Calu3 (cell line): ENCODE data around the gene ARHGEF4. TPM values are rescaled to one million over a fixed set of nuclear protein-coding genes. Genes with fewer than 3 reads are reported as not detected.

ENCODE experiments used
- BruUV-seq: library from RNA; stranded (reverse); fragments of 400-500 nt; replicated peaks from 2 replicates; lab custom pipeline; 2021; lab: Mats Ljungman, UMichigan
- CTCF ChIA-PET: fragments of 300-600 bp; sonication (Branson Sonifier 250); formaldehyde crosslinking; loops from one replicate; lab custom pipeline; 2022; ENCODE audit warnings: antibody characterized with exemption; lab: Charles Lee
- DNase-seq: peaks from one replicate; pipeline ENCODE4 v3.0.0; 2022
- H3K27ac Mint-ChIP-seq: one replicate; pipeline ENCODE4 v1.8.0; 2022; ENCODE audit warnings: mixed read lengths; ENCODE audit not compliant: unreplicated experiment
- H3K27me3 Mint-ChIP-seq: one replicate; pipeline ENCODE4 v1.8.0; 2022; ENCODE audit warnings: mixed read lengths; ENCODE audit not compliant: unreplicated experiment
- H3K36me3 Mint-ChIP-seq: one replicate; pipeline ENCODE4 v1.8.0; 2022; ENCODE audit warnings: mild to moderate bottlenecking, moderate library complexity, mixed read lengths; ENCODE audit not compliant: insufficient read depth, unreplicated experiment
- H3K4me1 Mint-ChIP-seq: one replicate; pipeline ENCODE4 v1.8.0; 2022; ENCODE audit warnings: mild to moderate bottlenecking, low read depth, mixed read lengths; ENCODE audit not compliant: unreplicated experiment
- H3K4me3 Mint-ChIP-seq: one replicate; pipeline ENCODE4 v1.8.0; 2022; ENCODE audit warnings: mild to moderate bottlenecking, low read depth, moderate library complexity, mixed read lengths; ENCODE audit not compliant: unreplicated experiment
- H3K9me3 Mint-ChIP-seq: one replicate; pipeline ENCODE4 v1.8.0; 2022; ENCODE audit warnings: low read depth, mixed read lengths; ENCODE audit not compliant: unreplicated experiment
- intact Hi-C: fragments of 100-400 bp; cut with micrococcal nuclease; formaldehyde crosslinking; loops from one replicate; pipeline ENCODE4 v1.10.0; 2022; ENCODE audit not compliant: unreplicated experiment
- total RNA-seq: library from RNA; stranded (reverse); gene quantifications from 2 replicates; pipeline ENCODE4 v1.2.3, GENCODE V29; 2022
- TF ChIP-seq, protein P1 (sequence below): fragments of 200-600 bp; IDR thresholded peaks from one replicate; pipeline ENCODE4 v1.8.0; 2022; ENCODE audit warnings: antibody characterized with exemption; ENCODE audit not compliant: unreplicated experiment

The ARHGEF4 gene
- total RNA-seq, 1 experiment from 2014 or later: 8.8 TPM

DNA sequence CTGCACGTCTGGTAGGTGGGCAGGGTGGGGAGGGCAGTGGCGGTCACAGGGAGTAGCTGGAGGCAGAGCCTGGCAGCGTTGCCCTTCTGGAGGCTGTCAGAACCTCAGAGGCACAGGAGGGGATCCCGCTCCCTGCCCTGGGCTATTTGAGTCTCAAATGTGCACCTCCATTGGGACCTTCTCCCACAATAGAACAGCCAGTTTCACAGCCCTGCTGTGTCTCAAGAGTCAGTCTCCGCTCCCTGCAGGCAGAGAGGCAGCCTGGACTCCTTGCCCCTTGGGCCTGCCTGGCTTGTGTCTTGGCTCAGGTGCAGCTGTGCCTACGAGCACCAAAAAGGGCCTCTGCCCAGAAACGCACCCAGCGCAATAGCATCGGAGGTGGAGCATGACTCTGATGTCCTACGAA, 199.1 kb downstream of the ARHGEF4 start:
- H3K27me3 Mint-ChIP-seq: no peaks in the 10 kb centered on the region
- peaks cover 5% of the 10 kb centered on the region for H3K36me3 Mint-ChIP-seq
- H3K4me1 Mint-ChIP-seq: no peaks in the 10 kb centered on the region
- H3K9me3 Mint-ChIP-seq: no peaks in the 10 kb centered on the region
- CTCF ChIA-PET: no interaction called here
- intact Hi-C loops: no loop called here
- TF ChIP-seq, protein P1, sequence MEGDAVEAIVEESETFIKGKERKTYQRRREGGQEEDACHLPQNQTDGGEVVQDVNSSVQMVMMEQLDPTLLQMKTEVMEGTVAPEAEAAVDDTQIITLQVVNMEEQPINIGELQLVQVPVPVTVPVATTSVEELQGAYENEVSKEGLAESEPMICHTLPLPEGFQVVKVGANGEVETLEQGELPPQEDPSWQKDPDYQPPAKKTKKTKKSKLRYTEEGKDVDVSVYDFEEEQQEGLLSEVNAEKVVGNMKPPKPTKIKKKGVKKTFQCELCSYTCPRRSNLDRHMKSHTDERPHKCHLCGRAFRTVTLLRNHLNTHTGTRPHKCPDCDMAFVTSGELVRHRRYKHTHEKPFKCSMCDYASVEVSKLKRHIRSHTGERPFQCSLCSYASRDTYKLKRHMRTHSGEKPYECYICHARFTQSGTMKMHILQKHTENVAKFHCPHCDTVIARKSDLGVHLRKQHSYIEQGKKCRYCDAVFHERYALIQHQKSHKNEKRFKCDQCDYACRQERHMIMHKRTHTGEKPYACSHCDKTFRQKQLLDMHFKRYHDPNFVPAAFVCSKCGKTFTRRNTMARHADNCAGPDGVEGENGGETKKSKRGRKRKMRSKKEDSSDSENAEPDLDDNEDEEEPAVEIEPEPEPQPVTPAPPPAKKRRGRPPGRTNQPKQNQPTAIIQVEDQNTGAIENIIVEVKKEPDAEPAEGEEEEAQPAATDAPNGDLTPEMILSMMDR: no peak
- no peak for DNase-seq
- H3K4me3 Mint-ChIP-seq: no peak overlapping the region
- BruUV-seq: no TSS peak
- no peak overlapping the region for H3K27ac Mint-ChIP-seq

DNA sequence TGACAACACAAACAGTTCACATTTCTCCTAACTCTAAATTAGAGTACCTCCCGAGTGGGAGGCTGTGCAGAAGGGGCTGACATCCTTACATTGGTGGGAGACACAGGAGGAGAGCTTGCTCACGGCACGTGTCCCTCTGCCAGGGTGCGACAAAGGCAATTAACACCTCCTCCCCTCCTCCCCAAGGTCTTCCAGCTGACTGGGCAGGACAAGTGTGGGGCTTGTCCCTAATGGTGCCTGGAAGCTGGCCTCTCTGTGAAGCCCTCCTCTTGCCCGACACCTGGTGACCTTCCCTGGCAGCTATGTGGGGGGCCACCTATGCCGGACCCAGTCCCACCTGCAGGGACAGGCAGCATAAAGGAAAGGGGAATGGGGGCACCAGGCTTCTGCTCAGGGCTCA, 199.6 kb downstream of the ARHGEF4 start:
- CTCF ChIA-PET: no interaction called here
- Mint-ChIP-seq H3K4me1 (no peaks in the 10 kb centered on the region), H3K27me3 (no peaks in the 10 kb centered on the region), H3K27ac (no peak overlapping the region), H3K36me3 (peaks cover 5% of the 10 kb centered on the region), H3K9me3 (no peaks in the 10 kb centered on the region), H3K4me3 (no peak overlapping the region)
- BruUV-seq: no TSS peak
- no peak for DNase-seq
- TF ChIP-seq, protein P1: no peak
- intact Hi-C loops: no loop called here

DNA sequence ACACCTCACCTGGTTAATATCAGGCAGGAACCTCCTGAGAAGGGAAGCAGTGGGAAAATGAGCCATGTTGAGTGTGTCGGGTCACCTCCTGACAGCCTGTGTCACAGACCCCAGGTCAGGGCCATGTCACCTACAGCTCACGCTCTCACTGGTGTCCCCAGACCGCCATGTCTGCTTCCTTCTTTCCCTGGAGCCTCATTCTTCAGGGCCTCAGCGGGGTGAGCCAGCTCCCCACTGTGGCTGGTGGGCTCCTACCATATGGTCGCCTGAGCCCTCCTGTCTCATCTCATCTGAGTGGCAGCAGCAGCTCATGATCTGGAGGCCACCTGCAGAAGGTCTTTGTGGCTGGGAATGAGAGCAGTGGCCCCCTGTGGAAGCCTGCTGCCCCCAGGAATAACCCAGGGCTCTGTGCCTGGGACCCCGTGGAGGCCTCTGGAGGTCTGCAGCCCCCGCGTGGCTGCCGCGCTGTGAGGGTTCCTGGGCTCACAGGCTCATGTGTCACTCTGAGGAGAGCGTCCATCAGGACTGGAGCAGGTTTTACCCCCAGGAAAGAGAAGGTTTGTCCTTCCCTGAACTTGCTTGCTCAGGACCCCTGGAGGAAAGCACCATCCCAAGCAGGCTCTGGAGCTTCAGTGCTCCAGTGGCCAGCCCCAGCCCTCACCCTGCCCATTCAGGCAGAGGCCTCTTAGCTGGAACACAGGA, 200.1 kb downstream of the ARHGEF4 start:
- no peak overlapping the region for H3K4me3 Mint-ChIP-seq
- CTCF ChIA-PET: no interaction called here
- no peaks in the 10 kb centered on the region for H3K4me1 Mint-ChIP-seq
- intact Hi-C loops: no loop called here
- no TSS peak for BruUV-seq
- H3K27ac Mint-ChIP-seq: no peak overlapping the region
- H3K36me3 Mint-ChIP-seq: peaks cover 5% of the 10 kb centered on the region
- no peaks in the 10 kb centered on the region for H3K9me3 Mint-ChIP-seq
- no peak for DNase-seq
- TF ChIP-seq, protein P1: no peak
- H3K27me3 Mint-ChIP-seq: no peaks in the 10 kb centered on the region

DNA sequence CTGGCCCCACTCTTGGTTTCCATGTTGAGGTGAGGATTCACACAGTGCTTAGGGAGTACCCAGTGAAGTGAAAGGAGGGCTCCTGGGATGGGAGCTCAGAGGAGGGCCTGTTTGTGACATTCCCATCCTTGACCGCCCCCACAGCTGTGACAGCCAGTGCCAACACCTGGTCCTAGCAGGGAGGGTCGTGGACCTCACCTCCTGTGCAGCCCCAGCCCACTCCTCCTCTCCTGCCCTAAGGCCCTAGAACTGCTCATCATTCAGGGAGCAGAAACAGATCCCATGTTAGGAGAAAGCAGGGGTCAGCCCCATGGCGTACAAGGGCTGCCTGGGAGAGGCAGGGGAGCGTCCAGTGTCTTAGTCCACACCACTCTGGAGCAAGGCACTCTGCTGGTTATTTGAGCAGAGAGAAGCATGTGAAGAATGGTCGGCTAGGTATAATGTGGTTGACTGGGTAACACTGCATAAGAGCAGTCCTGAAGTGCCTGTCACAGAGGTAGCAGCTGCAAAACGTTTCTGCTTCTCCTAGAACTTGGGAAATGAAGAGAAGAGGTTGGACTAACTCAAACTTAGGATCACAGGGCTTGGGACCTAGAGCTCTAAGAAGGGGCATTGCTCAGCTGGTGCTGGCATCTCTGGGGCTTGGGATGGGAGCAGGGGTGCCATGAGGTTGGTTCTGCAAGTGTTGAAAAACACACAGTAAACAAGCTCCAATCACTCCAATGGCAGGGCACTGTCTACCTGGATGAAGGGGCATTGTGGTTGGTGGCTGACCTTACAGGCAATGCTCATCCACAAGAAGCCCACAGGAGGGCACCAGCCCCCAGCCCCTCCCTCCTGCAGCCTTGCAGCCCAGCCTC, 200.9 kb downstream of the ARHGEF4 start:
- no peaks in the 10 kb centered on the region for H3K9me3 Mint-ChIP-seq
- H3K4me1 Mint-ChIP-seq: no peaks in the 10 kb centered on the region
- no peak for DNase-seq
- H3K36me3 Mint-ChIP-seq: peaks cover 5% of the 10 kb centered on the region
- CTCF ChIA-PET: interaction anchor here (1.3 kb wide), 1 partner anchor 20 kb away, joined by 3 read pairs; no protein-coding TSS in a partner anchor
- no TSS peak for BruUV-seq
- H3K27ac Mint-ChIP-seq: no peak overlapping the region
- intact Hi-C loops: no loop called here
- TF ChIP-seq, protein P1: no peak
- H3K4me3 Mint-ChIP-seq: no peak overlapping the region
- no peaks in the 10 kb centered on the region for H3K27me3 Mint-ChIP-seq
